DND-41 (cell line): Measurements from ENCODE around the gene LZTFL1.
A peak's percentile ranks its signal among the peaks of the same experiment; 100 is the strongest.

ENCODE experiments used
- ATAC-seq: fragments of 200-7000 bp; cut with Tn5 transposase; 3 replicates; pipeline ENCODE4 v1.9.1; 2021; ENCODE audit warnings: low read depth; ENCODE audit not compliant: insufficient read depth
- DNase-seq: peaks from one replicate; pipeline ENCODE4 v3.0.0-alpha.2; 2020
- H2AFZ ChIP-seq: 2 replicates; pipeline ENCODE4 v1.6.0; 2012; ENCODE audit warnings: low read depth, low read length
- H3K27ac ChIP-seq: 2 replicates; pipeline ENCODE4 v1.5.1; 2012; ENCODE audit warnings: low read length, inconsistent platforms
- H3K27me3 ChIP-seq: fragments of 200-600 bp; sonication (generic); 2 replicates; pipeline ENCODE4 v1.6.0; 2012; ENCODE audit warnings: low read length, mild to moderate bottlenecking, inconsistent platforms; ENCODE audit not compliant: insufficient read depth, poor library complexity
- H3K36me3 ChIP-seq: 2 replicates; pipeline ENCODE4 v1.5.1; 2012; ENCODE audit warnings: low read length, inconsistent platforms; ENCODE audit not compliant: insufficient read depth
- H3K4me1 ChIP-seq: 2 replicates; pipeline ENCODE4 v1.5.1; 2012; ENCODE audit warnings: mild to moderate bottlenecking, low read length; ENCODE audit not compliant: insufficient read depth
- H3K4me2 ChIP-seq: 2 replicates; pipeline ENCODE4 v1.6.0; 2012; ENCODE audit warnings: mild to moderate bottlenecking, moderate library complexity, low read length, inconsistent platforms; ENCODE audit not compliant: insufficient read depth
- H3K4me3 ChIP-seq, 2 experiments: fragments of 200-600 bp in 1 of 2; shearing (Covaris generic) in 1 of 2; 2 replicates each; pipeline ENCODE4 v1.5.1; 2012 to 2016; ENCODE audit warnings: inconsistent platforms in 2 of 2, low read length in 2 of 2, mild to moderate bottlenecking in 2 of 2, low read depth in 1 of 2, moderate library complexity in 1 of 2
- H3K79me2 ChIP-seq: 2 replicates; pipeline ENCODE4 v1.6.0; 2012; ENCODE audit warnings: low read length, inconsistent platforms; ENCODE audit not compliant: insufficient read depth
- H3K9ac ChIP-seq: 2 replicates; pipeline ENCODE4 v1.6.0; 2012; ENCODE audit warnings: low read depth, mild to moderate bottlenecking, inconsistent platforms, low read length, moderate library complexity
- H3K9me3 ChIP-seq: 2 replicates; pipeline ENCODE4 v1.5.1; 2012; ENCODE audit warnings: low read length, moderate library complexity, mild to moderate bottlenecking, inconsistent platforms; ENCODE audit not compliant: insufficient read depth, severe bottlenecking
- H4K20me1 ChIP-seq: 2 replicates; pipeline ENCODE4 v1.6.0; 2012; ENCODE audit warnings: low read length; ENCODE audit not compliant: insufficient read depth
- CTCF ChIP-seq: IDR thresholded peaks from 2 replicates; pipeline ENCODE4 v1.5.1; 2012; ENCODE audit warnings: borderline replicate concordance, low read length, moderate library complexity, mild to moderate bottlenecking; ENCODE audit not compliant: poor library complexity, severe bottlenecking; ENCODE audit errors: extremely low read depth
- EZH2 ChIP-seq: IDR thresholded peaks from 3 replicates; pipeline ENCODE4 v1.6.1; 2012; ENCODE audit warnings: borderline replicate concordance, low read depth, mild to moderate bottlenecking, moderate library complexity, low read length, inconsistent platforms; ENCODE audit not compliant: severe bottlenecking

Gene LZTFL1

DNA sequence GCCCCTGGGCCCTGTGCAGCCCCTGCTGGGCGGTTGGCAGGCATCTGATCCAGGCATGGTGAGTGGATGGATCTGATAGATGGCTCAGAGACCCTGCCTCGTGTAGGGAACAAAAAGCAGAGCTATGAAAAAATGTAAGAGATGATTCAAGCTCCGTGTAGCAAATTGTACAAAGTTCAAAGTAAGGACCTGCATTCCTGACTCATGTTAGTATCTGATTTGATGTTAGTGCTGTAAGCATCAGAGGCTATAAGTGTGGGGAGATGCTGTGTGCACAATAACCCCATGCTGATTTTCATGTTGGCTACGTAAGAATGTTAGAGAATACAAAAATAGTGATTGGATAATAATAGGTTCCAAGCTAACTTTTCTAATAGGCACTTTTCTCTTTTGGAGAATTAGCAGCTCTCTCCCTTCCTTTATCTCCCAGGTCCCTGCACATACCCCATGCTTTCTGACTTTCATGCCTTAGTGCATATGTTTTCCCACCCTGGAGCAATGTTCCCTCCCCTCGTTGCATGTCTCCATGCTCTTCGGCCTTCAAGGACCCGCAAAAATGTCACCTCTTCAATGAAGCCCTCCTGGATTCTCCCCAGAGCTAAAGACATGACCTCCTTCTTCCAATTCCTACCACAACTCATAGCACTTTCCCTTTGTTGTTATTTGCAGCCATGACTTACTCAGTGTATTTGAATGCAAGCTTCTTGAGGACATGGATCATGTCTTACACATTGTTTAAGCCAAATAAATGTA, 46.0 kb upstream of the LZTFL1 start:
- Histone ChIP-seq H3K79me2 (peaks cover 99% of the 10 kb centered on the region), H3K27me3 (no peaks in the 10 kb centered on the region), H2AFZ (no peak overlapping the region), H4K20me1 (peaks cover 85% of the 10 kb centered on the region), H3K4me2 (no peak overlapping the region), H3K4me1 (peaks cover 99% of the 10 kb centered on the region), H3K36me3 (peaks cover 97% of the 10 kb centered on the region), H3K9ac (peak overlapping the region; percentile 5; the same call in 1 of the 2 replicates), H3K27ac (peak overlapping the region; percentile 14), H3K4me3 (no peak overlapping the region), H3K9me3 (no peaks in the 10 kb centered on the region)
- ATAC-seq (no peak), DNase-seq (no peak)
- TF ChIP-seq CTCF (no peak), EZH2 (no peak)

DNA sequence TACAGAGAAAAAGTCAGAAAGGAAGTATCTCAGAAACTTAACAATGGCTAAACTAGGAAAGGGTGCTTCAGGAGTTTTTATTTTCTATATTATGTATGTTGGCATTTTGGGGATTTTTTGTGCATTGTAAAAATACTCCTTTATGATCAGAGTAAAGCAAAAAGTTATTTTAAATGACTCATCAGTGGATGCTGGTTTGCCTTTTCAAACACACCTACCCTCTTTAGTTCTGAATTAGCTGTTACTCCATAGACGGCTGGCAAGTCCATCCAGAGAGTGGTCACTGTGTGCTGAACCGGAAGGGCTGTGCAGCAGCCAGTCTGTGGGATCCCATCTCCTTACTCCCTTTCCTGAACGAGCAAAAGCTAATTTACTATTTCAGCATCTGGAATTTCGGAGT, 45.4 kb upstream of the LZTFL1 start:
- H4K20me1 ChIP-seq = peaks cover 79% of the 10 kb centered on the region
- H3K79me2 ChIP-seq = peaks cover 99% of the 10 kb centered on the region
- DNase-seq (no peak), ATAC-seq (no peak)
- peaks cover 93% of the 10 kb centered on the region for H3K36me3 ChIP-seq
- H3K9ac ChIP-seq = peak overlapping the region; percentile 5; the same call in 1 of the 2 replicates
- H3K4me1 ChIP-seq = peaks cover 99% of the 10 kb centered on the region
- H3K9me3 ChIP-seq = no peaks in the 10 kb centered on the region
- H3K4me3 ChIP-seq = no peak overlapping the region
- TF ChIP-seq CTCF (no peak), EZH2 (no peak)
- no peak overlapping the region for H2AFZ ChIP-seq
- no peak overlapping the region for H3K4me2 ChIP-seq
- no peaks in the 10 kb centered on the region for H3K27me3 ChIP-seq
- H3K27ac ChIP-seq = peak overlapping the region; percentile 31

GRCh38 chr3:45885979-45886705, 44.2 kb upstream of the LZTFL1 start, which contains the start of gene CCR9:
Gene CCR9, plus strand, starts transcription at chr3:45886543. Its CDS starts 8,391 bp downstream, at chr3:45894934.
- H2AFZ ChIP-seq = no peak within 1 kb of the TSS
- H3K4me3 ChIP-seq = no peak within 1 kb of the TSS
- H3K4me1 ChIP-seq = peaks cover 99% of the 10 kb centered on the region
- DNase-seq (peak; percentile 56), ATAC-seq (peak; percentile 58)
- no peaks in the 10 kb centered on the region for H3K9me3 ChIP-seq
- peak within 1 kb of the TSS; percentile 31 for H3K27ac ChIP-seq
- TF ChIP-seq CTCF = no peak
- TF ChIP-seq EZH2 = no peak
- peaks cover 93% of the 10 kb centered on the region for H3K36me3 ChIP-seq
- peak within 1 kb of the TSS; percentile 5; the same call in 1 of the 2 replicates for H3K9ac ChIP-seq
- H4K20me1 ChIP-seq = peaks cover 80% of the 10 kb centered on the region
- no peak within 1 kb of the TSS; the same call in 1 of the 2 replicates for H3K4me2 ChIP-seq
- H3K27me3 ChIP-seq = no peaks in the 10 kb centered on the region
- peaks cover 99% of the 10 kb centered on the region for H3K79me2 ChIP-seq
